Endothelial cell of umbilical vein (primary cell): Measurements from ENCODE around the gene EEF1AKMT3. TPM values are rescaled to one million over a fixed set of nuclear protein-coding genes. Genes with fewer than 3 reads are reported as not detected.

Source experiments
- BruUV-seq: library from RNA; stranded (reverse); fragments of 400-500 nt; replicated peaks from 2 replicates; lab custom pipeline; 2021; lab: Mats Ljungman, UMichigan
- CTCF ChIA-PET: fragments of 300-600, 350-600 bp; sonication (Branson Sonifier 250); formaldehyde crosslinking; loops from one replicate; lab custom pipeline; 2021; ENCODE audit warnings: antibody characterized with exemption, inconsistent platforms; lab: Charles Lee
- POLR2A ChIA-PET: fragments of 300-600, 350-600 bp; sonication (Branson Sonifier 250); formaldehyde crosslinking; loops from one replicate; lab custom pipeline; 2021; ENCODE audit warnings: antibody characterized with exemption, inconsistent platforms; lab: Charles Lee
- DNase-seq: peaks from one replicate; pipeline ENCODE4 v3.0.0-alpha.2; 2011; ENCODE audit warnings: low read depth, low spot score
- FAIRE-seq: peaks from 2 replicates; lab custom pipeline; 2011; peaks lifted over from hg19 to GRCh38; lab: Jason Lieb, UNC
- H2AFZ ChIP-seq: 2 replicates; pipeline ENCODE4 v1.6.0; 2012; ENCODE audit warnings: low read depth, low read length, control low read depth, inconsistent platforms
- H3K27ac ChIP-seq: 2 replicates; pipeline ENCODE4 v1.5.1; 2011; ENCODE audit warnings: low read depth, mild to moderate bottlenecking, control low read depth, low read length, moderate library complexity; ENCODE audit not compliant: insufficient read depth
- H3K27me3 ChIP-seq, 2 experiments: 2 replicates each; pipeline versions ENCODE4 v1.6.0 to v1.6.1; 2011; ENCODE audit warnings: low read length in 2 of 2, mixed read lengths in 1 of 2; ENCODE audit not compliant: control insufficient read depth in 2 of 2, insufficient read depth in 2 of 2
- H3K36me3 ChIP-seq, 2 experiments: 2 replicates in 1 of 2; 3 replicates in 1 of 2; pipeline ENCODE4 v1.5.1; 2011; ENCODE audit warnings: low read length in 2 of 2, mild to moderate bottlenecking in 1 of 2, moderate library complexity in 1 of 2; ENCODE audit not compliant: control insufficient read depth in 2 of 2, insufficient read depth in 2 of 2; ENCODE audit errors: extremely low read depth in 1 of 2
- H3K4me1 ChIP-seq: 3 replicates; pipeline ENCODE4 v1.5.1; 2011; ENCODE audit warnings: mild to moderate bottlenecking, low read length; ENCODE audit not compliant: control insufficient read depth, insufficient read depth; ENCODE audit errors: extremely low read depth
- H3K4me2 ChIP-seq: 2 replicates; pipeline ENCODE4 v1.6.1; 2011; ENCODE audit warnings: low read length, control low read depth, mixed read lengths; ENCODE audit not compliant: insufficient read depth
- H3K4me3 ChIP-seq, 3 experiments: fragments of 200-600 bp in 1 of 3; sonication (generic), shearing (Covaris generic) in 1 of 3; replicated peaks in 1 of 3; 2 replicates each; pipeline ENCODE4 v1.5.1; 2011 to 2016; ENCODE audit warnings: control low read depth in 3 of 3, low read length in 3 of 3, mild to moderate bottlenecking in 2 of 3, inconsistent platforms in 1 of 3, low read depth in 1 of 3, moderate library complexity in 1 of 3; ENCODE audit not compliant: insufficient read depth in 1 of 3
- H3K79me2 ChIP-seq: 2 replicates; pipeline ENCODE4 v1.6.0; 2012; ENCODE audit warnings: low read length, inconsistent platforms; ENCODE audit not compliant: control insufficient read depth, insufficient read depth
- H3K9ac ChIP-seq: replicated peaks from 2 replicates; pipeline ENCODE3; 2011; ENCODE audit warnings: low read length, control low read depth; ENCODE audit not compliant: insufficient read depth; ENCODE audit errors: extremely low read depth
- H3K9me1 ChIP-seq: replicated peaks from 3 replicates; pipeline ENCODE4 v1.6.0; 2011; ENCODE audit warnings: mild to moderate bottlenecking, low read length; ENCODE audit not compliant: control insufficient read depth, insufficient read depth; ENCODE audit errors: extremely low read depth
- H3K9me3 ChIP-seq: replicated peaks from 2 replicates; pipeline ENCODE4 v1.5.1; 2012; ENCODE audit warnings: low read length, inconsistent platforms; ENCODE audit not compliant: control insufficient read depth, insufficient read depth
- H4K20me1 ChIP-seq: replicated peaks from 2 replicates; pipeline ENCODE3; 2011; ENCODE audit warnings: mild to moderate bottlenecking, low read length; ENCODE audit not compliant: control insufficient read depth, insufficient read depth; ENCODE audit errors: extremely low read depth
- FOS ChIP-seq: IDR thresholded peaks from 2 replicates; pipeline ENCODE4 v1.6.1; 2011; ENCODE audit warnings: mild to moderate bottlenecking, low read length, moderate library complexity, borderline replicate concordance; ENCODE audit not compliant: insufficient read depth
- JUN ChIP-seq: IDR thresholded peaks from 2 replicates; pipeline ENCODE4 v1.6.1; 2011; ENCODE audit warnings: borderline replicate concordance, low read depth; ENCODE audit not compliant: insufficient read length, insufficient read depth
- MYC ChIP-seq: IDR thresholded peaks from one replicate; pipeline ENCODE4 v1.6.1; 2011; ENCODE audit warnings: mild to moderate bottlenecking, low read depth, low read length
- POLR2A ChIP-seq: IDR thresholded peaks from 2 replicates; pipeline ENCODE4 v1.6.1; 2012; ENCODE audit warnings: low read depth, mild to moderate bottlenecking, control low read depth, low read length
- POLR2AphosphoS5 ChIP-seq: IDR thresholded peaks from 2 replicates; pipeline ENCODE4 v1.6.1; 2012; ENCODE audit warnings: low read depth, mild to moderate bottlenecking, control low read depth, low read length, moderate library complexity; ENCODE audit not compliant: insufficient read depth
- dilution Hi-C: fragments of 300-500 bp; cut with MboI; formaldehyde crosslinking; loops from one replicate; pipeline ENCODE4 v1.15.0; 2019; ENCODE audit warnings: low sequenced_read_pairs; ENCODE audit not compliant: extremely low pct_ligation_motif_present
- intact Hi-C: fragments of 100-400 bp; cut with micrococcal nuclease; formaldehyde crosslinking; loops from one replicate; pipeline ENCODE4 v1.10.0; 2022
- polyA plus RNA-seq, 4 experiments: library from polyadenylated mRNA; depleted of rRNA in 3 of 4; stranded (reverse) in 3 of 4; unstranded in 1 of 4; fragments of >200 nt; gene quantifications; 2 replicates each; pipeline versions ENCODE4 v1.2.1 to v1.2.3, GENCODE V29; 2011 to 2012; ENCODE audit warnings: missing spikeins in 1 of 4
- total RNA-seq: library from RNA; stranded (reverse); gene quantifications from 2 replicates; pipeline ENCODE4 v1.2.3, GENCODE V29; 2021
- TF ChIP-seq, protein P1 (sequence below), 2 donors: IDR thresholded peaks; 1 replicate in 1 of 2; 2 replicates in 1 of 2; pipeline ENCODE4 v1.5.1; 2011; ENCODE audit warnings: low read length in 2 of 2, mild to moderate bottlenecking in 2 of 2, moderate library complexity in 2 of 2, control low read depth in 1 of 2, inconsistent platforms in 1 of 2, low read depth in 1 of 2; ENCODE audit not compliant: insufficient read depth in 1 of 2; ENCODE audit errors: extremely low read depth in 1 of 2

The EEF1AKMT3 gene
- total and polyA plus RNA-seq, 2 donors (not counting 3 experiments of a cell fraction or from before 2014, with no cell fraction given): 7.9 to 8.8 TPM

DNA sequence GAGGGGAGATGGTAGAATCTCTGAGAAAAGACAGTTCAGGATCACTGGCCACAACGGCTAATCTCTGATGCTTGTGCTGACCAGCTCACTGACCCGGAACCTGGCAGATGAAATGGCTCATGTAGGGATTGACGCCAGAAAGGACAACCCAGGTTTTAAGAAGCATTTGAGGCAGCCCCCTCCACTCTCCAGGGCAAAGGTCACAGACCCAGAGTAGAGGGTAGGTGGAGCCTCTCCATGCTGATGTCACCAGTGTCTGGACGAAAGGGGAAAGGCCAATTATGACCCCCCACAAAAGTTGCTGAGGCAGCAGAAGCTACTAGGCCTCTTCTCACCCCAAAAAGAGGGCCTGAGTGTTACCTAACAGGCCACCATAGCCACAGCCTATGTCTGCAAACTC, 1.7 kb upstream of the EEF1AKMT3 start:
- ChIA-PET CTCF (interaction anchor here (1.3 kb wide), 1 partner anchor 12 kb away, joined by 4 read pairs; the partner anchor contains the start of gene TSFM), POLR2A (no interaction called here)
- dilution Hi-C loops (no loop called here), intact Hi-C loops (no loop called here)
- Histone ChIP-seq H4K20me1 (no peaks in the 10 kb centered on the region), H3K9ac (no peak overlapping the region), H3K9me3 (no peaks in the 10 kb centered on the region), H3K27ac (no peak overlapping the region), H3K4me2 (no peak overlapping the region), H3K4me1 (peaks cover 19% of the 10 kb centered on the region), H2AFZ (no peak overlapping the region), H3K9me1 (no peaks in the 10 kb centered on the region), H3K4me3 (no peak overlapping the region), H3K36me3 (peaks cover 0 to 2% of the 10 kb centered on the region in 2 experiments), H3K79me2 (peaks cover 2% of the 10 kb centered on the region), H3K27me3 (peaks cover 12 to 16% of the 10 kb centered on the region in 2 experiments)
- no TSS peak for BruUV-seq
- TF ChIP-seq POLR2A: no peak
- no peak for TF ChIP-seq POLR2AphosphoS5
- TF ChIP-seq, protein P1, sequence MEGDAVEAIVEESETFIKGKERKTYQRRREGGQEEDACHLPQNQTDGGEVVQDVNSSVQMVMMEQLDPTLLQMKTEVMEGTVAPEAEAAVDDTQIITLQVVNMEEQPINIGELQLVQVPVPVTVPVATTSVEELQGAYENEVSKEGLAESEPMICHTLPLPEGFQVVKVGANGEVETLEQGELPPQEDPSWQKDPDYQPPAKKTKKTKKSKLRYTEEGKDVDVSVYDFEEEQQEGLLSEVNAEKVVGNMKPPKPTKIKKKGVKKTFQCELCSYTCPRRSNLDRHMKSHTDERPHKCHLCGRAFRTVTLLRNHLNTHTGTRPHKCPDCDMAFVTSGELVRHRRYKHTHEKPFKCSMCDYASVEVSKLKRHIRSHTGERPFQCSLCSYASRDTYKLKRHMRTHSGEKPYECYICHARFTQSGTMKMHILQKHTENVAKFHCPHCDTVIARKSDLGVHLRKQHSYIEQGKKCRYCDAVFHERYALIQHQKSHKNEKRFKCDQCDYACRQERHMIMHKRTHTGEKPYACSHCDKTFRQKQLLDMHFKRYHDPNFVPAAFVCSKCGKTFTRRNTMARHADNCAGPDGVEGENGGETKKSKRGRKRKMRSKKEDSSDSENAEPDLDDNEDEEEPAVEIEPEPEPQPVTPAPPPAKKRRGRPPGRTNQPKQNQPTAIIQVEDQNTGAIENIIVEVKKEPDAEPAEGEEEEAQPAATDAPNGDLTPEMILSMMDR (IDR thresholded peaks at IDR 0.05; ENCODE audit: extremely low read depth in 1 of 2, insufficient read depth in 1 of 2, low read depth in 1 of 2, low read length in 2 of 2): no peak
- TF ChIP-seq FOS: no peak
- FAIRE-seq (no peak), DNase-seq (no peak)

DNA sequence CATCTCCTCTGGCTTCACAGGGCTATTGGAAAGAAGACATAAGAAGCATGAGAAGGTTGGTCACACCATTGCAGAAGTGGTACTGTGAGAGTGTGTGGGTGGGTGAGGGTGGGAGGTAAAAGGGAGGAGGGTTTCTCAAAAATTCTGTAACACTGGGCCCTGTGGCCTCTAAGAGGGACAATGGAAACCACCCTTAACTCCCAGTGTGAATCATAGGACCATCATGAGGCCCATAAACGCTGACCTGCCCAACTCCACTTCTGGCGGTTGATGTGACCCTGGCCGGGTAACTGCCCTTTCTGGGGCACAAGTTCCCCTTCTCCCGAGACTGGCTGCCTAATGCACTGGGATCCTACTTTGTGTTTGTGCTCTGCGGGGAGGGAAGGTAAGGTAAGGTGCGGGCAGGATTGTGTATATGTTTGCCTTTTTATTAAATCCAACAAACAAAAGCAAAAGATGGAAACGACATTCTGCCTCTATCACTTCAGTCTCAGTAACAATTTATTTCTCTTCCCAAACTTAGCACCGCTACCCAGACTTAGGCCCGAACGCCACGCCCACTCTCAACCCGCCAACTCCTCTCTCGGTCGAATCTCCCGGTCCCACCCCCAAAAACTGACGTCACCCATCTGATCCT, 1.1 kb upstream of the EEF1AKMT3 start:
- dilution Hi-C loops: no loop called here
- no peak for DNase-seq
- H2AFZ ChIP-seq: peak overlapping the region; percentile 89

More for the DNA sequence above, 1.1 kb upstream of the EEF1AKMT3 start:
- Histone ChIP-seq H3K79me2 (peaks cover 2% of the 10 kb centered on the region), H3K9me1 (no peaks in the 10 kb centered on the region), H3K4me3 (peak overlapping the region; percentile 69 to 79 (median 76)), H3K9me3 (no peaks in the 10 kb centered on the region), H3K4me2 (peak overlapping the region; percentile 90), H3K9ac (peak overlapping the region; percentile 78), H3K27ac (peak overlapping the region; percentile 79), H4K20me1 (no peaks in the 10 kb centered on the region), H3K27me3 (peaks cover 6 to 10% of the 10 kb centered on the region in 2 experiments), H3K36me3 (peaks cover 0 to 2% of the 10 kb centered on the region in 2 experiments), H3K4me1 (peaks cover 14% of the 10 kb centered on the region)
- TF ChIP-seq FOS (no peak), JUN (peak; percentile 42), MYC (no peak), POLR2A (no peak)
- TF ChIP-seq, protein P1 (IDR thresholded peaks at IDR 0.05; ENCODE audit: extremely low read depth in 1 of 2, insufficient read depth in 1 of 2, low read depth in 1 of 2, low read length in 2 of 2): no peak
- intact Hi-C loops: no loop called here
- ChIA-PET POLR2A (interaction anchor here (1.3 kb wide), 1 partner anchor 12 kb away, joined by 4 read pairs; the partner anchor contains the start of gene TSFM), CTCF (interaction anchor here (1.0 to 1.4 kb wide), 5 partner anchors 11 to 122 kb away, joined by 3 to 17 read pairs (median 4); partner anchors contain the start of genes MARCHF9 and TSFM)
- peak; percentile 67 for FAIRE-seq
- TSS peak; percentile 26 for BruUV-seq
